Activated CD8-positive, alpha-beta memory T cell treated with anti-CD3 and anti-CD28 coated beads, Interleukin-2, amount 50 U/mL, for 1 hour (primary cell): Measurements from ENCODE around the gene IL2RG.

ENCODE experiments used
- DNase-seq: peaks from one replicate; pipeline ENCODE4 v3.0.0-alpha.2; 2020; ENCODE audit errors: extremely low read depth

The IL2RG gene

GRCh38 chrX:71068044-71068918, 43.1 kb downstream of the IL2RG start, which contains the start of gene SNX12:
SNX12 (minus strand) TSS chrX:71068334; CDS start chrX:71068306, 28 bp downstream.
- DNase-seq = peak; percentile 71

DNA sequence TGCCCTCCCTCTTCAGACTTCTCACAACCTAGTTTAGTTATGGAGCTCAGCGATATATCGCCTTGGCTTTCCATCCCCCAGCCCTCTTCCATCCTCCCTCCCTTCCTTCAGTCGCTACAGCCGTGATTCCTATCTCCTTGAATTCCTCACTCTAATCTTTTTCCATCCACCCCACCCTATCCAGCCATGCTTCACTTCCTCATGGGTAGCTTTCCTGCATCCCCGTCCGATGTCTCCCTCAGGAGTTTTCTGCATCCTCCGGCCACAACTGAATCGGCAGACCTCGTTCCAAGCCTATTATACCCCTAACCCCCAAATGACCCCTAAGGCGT, 43.7 kb downstream of the IL2RG start:
- DNase-seq = no peak

DNA sequence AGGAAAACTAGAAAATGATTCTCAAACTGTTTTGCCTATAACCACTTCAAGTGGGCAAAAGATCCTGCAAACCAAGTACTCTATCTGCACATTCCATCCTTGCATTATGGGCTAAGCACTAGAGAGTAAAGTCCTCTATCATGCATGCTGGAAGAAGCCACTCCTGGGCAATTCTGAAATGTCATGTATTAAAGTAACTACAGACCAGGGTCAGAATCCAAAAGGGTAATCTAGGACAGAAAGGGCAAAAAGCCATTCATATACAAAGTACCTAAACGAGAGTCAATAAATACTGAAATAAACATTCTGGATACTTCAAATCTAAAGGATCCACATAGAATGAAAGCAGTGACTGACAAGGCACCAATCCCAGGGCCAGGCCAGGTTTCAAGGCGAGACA, 44.3 kb downstream of the IL2RG start:
- no peak for DNase-seq

- no peak for DNase-seq
Observed at GRCh38 chrX:71060127-71060526, 51.2 kb downstream of the IL2RG start.

GRCh38 chrX:71057848-71058530, 53.4 kb downstream of the IL2RG start:
- DNase-seq = no peak
